ENCODE measurements around the gene PSMC6. TPM values are rescaled to one million over a fixed set of nuclear protein-coding genes. Genes with fewer than 3 reads are reported as not detected.

The PSMC6 gene
- total and polyA plus RNA-seq, 2 experiments from 2014 or later: 143 to 176 TPM

DNA sequence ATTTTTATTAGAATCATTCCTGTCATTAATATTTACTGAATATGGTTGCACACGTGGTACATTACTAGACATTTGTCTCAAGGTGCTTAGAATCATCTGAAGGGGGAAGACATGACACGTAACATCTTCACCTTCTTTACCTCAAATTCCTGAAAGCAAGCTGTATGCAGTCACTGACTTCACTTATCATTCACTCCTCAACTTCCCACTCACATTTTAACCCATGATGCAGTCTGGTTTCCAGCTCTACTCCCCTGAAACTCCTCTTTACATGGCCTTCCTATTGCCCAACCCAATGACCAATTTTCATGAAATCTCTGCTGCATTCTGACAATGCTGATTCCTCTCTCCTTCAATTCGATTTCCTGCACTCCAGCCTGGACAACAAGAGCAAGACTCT, 5.8 kb upstream of the PSMC6 start:
- no peaks in the 10 kb centered on the region for H3K4me1 ChIP-seq (ENCODE audit: insufficient read depth)
- H3K36me3 Mint-ChIP-seq (ENCODE audit: low read depth): no peaks in the 10 kb centered on the region
- H3K4me3 ChIP-seq: no peak overlapping the region
- H2AFZ ChIP-seq: 0 out of 2 replicates have a peak overlapping the region, but pooled peaks have one; percentile 85
- no peaks in the 10 kb centered on the region for H3K9me3 Mint-ChIP-seq
- TF ChIP-seq EZH2 (IDR thresholded peaks at IDR 0.05; ENCODE audit: low read depth, unreplicated experiment) (no peak), ZNF114 (CRISPR knock-in tag; IDR thresholded peaks at IDR 0.05) (no peak), STAT1 (IDR thresholded peaks at IDR 0.05; ENCODE audit: unreplicated experiment) (no peak), JUNB (IDR thresholded peaks at IDR 0.05; ENCODE audit: unreplicated experiment) (no peak)
- TF ChIP-seq, protein P1, sequence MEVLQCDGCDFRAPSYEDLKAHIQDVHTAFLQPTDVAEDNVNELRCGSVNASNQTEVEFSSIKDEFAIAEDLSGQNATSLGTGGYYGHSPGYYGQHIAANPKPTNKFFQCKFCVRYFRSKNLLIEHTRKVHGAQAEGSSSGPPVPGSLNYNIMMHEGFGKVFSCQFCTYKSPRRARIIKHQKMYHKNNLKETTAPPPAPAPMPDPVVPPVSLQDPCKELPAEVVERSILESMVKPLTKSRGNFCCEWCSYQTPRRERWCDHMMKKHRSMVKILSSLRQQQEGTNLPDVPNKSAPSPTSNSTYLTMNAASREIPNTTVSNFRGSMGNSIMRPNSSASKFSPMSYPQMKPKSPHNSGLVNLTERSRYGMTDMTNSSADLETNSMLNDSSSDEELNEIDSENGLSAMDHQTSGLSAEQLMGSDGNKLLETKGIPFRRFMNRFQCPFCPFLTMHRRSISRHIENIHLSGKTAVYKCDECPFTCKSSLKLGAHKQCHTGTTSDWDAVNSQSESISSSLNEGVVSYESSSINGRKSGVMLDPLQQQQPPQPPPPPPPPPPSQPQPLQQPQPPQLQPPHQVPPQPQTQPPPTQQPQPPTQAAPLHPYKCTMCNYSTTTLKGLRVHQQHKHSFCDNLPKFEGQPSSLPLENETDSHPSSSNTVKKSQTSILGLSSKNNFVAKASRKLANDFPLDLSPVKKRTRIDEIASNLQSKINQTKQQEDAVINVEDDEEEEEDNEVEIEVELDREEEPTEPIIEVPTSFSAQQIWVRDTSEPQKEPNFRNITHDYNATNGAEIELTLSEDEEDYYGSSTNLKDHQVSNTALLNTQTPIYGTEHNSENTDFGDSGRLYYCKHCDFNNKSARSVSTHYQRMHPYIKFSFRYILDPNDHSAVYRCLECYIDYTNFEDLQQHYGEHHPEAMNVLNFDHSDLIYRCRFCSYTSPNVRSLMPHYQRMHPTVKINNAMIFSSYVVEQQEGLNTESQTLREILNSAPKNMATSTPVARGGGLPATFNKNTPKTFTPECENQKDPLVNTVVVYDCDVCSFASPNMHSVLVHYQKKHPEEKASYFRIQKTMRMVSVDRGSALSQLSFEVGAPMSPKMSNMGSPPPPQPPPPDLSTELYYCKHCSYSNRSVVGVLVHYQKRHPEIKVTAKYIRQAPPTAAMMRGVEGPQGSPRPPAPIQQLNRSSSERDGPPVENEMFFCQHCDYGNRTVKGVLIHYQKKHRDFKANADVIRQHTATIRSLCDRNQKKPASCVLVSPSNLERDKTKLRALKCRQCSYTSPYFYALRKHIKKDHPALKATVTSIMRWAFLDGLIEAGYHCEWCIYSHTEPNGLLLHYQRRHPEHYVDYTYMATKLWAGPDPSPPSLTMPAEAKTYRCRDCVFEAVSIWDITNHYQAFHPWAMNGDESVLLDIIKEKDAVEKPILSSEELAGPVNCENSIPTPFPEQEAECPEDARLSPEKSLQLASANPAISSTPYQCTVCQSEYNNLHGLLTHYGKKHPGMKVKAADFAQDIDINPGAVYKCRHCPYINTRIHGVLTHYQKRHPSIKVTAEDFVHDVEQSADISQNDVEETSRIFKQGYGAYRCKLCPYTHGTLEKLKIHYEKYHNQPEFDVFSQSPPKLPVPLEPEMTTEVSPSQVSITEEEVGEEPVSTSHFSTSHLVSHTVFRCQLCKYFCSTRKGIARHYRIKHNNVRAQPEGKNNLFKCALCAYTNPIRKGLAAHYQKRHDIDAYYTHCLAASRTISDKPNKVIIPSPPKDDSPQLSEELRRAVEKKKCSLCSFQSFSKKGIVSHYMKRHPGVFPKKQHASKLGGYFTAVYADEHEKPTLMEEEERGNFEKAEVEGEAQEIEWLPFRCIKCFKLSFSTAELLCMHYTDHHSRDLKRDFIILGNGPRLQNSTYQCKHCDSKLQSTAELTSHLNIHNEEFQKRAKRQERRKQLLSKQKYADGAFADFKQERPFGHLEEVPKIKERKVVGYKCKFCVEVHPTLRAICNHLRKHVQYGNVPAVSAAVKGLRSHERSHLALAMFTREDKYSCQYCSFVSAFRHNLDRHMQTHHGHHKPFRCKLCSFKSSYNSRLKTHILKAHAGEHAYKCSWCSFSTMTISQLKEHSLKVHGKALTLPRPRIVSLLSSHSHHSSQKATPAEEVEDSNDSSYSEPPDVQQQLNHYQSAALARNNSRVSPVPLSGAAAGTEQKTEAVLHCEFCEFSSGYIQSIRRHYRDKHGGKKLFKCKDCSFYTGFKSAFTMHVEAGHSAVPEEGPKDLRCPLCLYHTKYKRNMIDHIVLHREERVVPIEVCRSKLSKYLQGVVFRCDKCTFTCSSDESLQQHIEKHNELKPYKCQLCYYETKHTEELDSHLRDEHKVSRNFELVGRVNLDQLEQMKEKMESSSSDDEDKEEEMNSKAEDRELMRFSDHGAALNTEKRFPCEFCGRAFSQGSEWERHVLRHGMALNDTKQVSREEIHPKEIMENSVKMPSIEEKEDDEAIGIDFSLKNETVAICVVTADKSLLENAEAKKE (CRISPR knock-in tag; IDR thresholded peaks at IDR 0.05): no peak
- TF ChIP-seq, protein P2, sequence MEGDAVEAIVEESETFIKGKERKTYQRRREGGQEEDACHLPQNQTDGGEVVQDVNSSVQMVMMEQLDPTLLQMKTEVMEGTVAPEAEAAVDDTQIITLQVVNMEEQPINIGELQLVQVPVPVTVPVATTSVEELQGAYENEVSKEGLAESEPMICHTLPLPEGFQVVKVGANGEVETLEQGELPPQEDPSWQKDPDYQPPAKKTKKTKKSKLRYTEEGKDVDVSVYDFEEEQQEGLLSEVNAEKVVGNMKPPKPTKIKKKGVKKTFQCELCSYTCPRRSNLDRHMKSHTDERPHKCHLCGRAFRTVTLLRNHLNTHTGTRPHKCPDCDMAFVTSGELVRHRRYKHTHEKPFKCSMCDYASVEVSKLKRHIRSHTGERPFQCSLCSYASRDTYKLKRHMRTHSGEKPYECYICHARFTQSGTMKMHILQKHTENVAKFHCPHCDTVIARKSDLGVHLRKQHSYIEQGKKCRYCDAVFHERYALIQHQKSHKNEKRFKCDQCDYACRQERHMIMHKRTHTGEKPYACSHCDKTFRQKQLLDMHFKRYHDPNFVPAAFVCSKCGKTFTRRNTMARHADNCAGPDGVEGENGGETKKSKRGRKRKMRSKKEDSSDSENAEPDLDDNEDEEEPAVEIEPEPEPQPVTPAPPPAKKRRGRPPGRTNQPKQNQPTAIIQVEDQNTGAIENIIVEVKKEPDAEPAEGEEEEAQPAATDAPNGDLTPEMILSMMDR (conservative IDR thresholded peaks at IDR 0.05; ENCODE audit: low read depth in 2 of 2): no peak
- no peaks in the 10 kb centered on the region for H3K36me3 ChIP-seq (ENCODE audit: insufficient read depth)
- ATAC-seq: no peak
- H3K27ac Mint-ChIP-seq: no peak overlapping the region
- no peaks in the 10 kb centered on the region for H3K79me2 ChIP-seq (replicated peaks; ENCODE audit: insufficient read depth)
- H3F3A ChIP-seq (replicated peaks; ENCODE audit: low read depth): no peaks in the 10 kb centered on the region
- no peak overlapping the region for H3K4me2 ChIP-seq
- H3K27me3 Mint-ChIP-seq (ENCODE audit: insufficient read depth, low read depth, poor library complexity): peaks cover 7% of the 10 kb centered on the region
- 0 out of 2 replicates have a peak, but pooled peaks cover 2% of the 10 kb centered on the region for H3K9me2 ChIP-seq (ENCODE audit: insufficient read depth)
- H3K27ac ChIP-seq (ENCODE audit: low read depth): no peak overlapping the region
- DNase-seq (ENCODE audit: low spot score): no peak
- H4K20me1 ChIP-seq (replicated peaks; ENCODE audit: insufficient read depth): no peaks in the 10 kb centered on the region
- peaks cover under 1% of the 10 kb centered on the region; the same call in 2 of the 3 replicates for H3K4me1 Mint-ChIP-seq
- H3K27me3 ChIP-seq (ENCODE audit: insufficient read depth): no peaks in the 10 kb centered on the region
- no peak overlapping the region for H3K4me3 Mint-ChIP-seq
